Mucosa of descending colon (tissue), 3 donors: ENCODE measurements around the gene RFX2. TPM values are rescaled to one million over a fixed set of nuclear protein-coding genes. Genes with fewer than 3 reads are reported as not detected.
A peak's percentile ranks its signal among the peaks of the same experiment; 100 is the strongest.
"Not testable (repeated sequence)": the region's sequence is repeated elsewhere in the genome, so short reads cannot be mapped to it uniquely, and the experiment has no call there.

ENCODE experiments used
- ATAC-seq: fragments of 200-7000 bp; cut with Tn5 transposase; one replicate; pipeline ENCODE4 v1.9.1; 2020; ENCODE audit warnings: mild to moderate bottlenecking, moderate library complexity
- DNase-seq, 3 donors: peaks; one replicate each; pipeline ENCODE4 v3.0.0-alpha.2; 2020
- H3K36me3 ChIP-seq: fragments of 200-600 bp; one replicate; pipeline ENCODE4 v1.8.0; 2021; ENCODE audit warnings: low read depth, mild to moderate bottlenecking
- H3K4me1 ChIP-seq: fragments of 200-600 bp; one replicate; pipeline ENCODE4 v1.8.0; 2021; ENCODE audit warnings: low read depth, mild to moderate bottlenecking
- H3K4me3 ChIP-seq: fragments of 200-600 bp; one replicate; pipeline ENCODE4 v1.8.0; 2021; ENCODE audit warnings: mild to moderate bottlenecking
- H3K9me3 ChIP-seq: fragments of 200-600 bp; one replicate; pipeline ENCODE4 v1.8.0; 2021; ENCODE audit warnings: mild to moderate bottlenecking
- CTCF ChIP-seq: fragments of 200-600 bp; IDR thresholded peaks from one replicate; pipeline ENCODE4 v1.8.0; 2022; ENCODE audit warnings: antibody characterized with exemption, mild to moderate bottlenecking
- intact Hi-C, 2 donors: fragments of 100-400 bp; cut with DNase I in 1 of 2; cut with micrococcal nuclease in 1 of 2; formaldehyde crosslinking; loops; one replicate each; pipeline versions ENCODE4 v1.11.0 to v1.11.1; 2022; cut with DNase I, micrococcal nuclease
- total RNA-seq, 3 donors: library from RNA; stranded (reverse); fragmentation: NEBNext Ultra II Directional in 2 of 3; extraction: Animal tissue kit (Norgen Biotek cat#: 25700) in 2 of 3; gene quantifications; one replicate each; pipeline versions ENCODE4 v1.2.1 to v1.2.4, GENCODE V29; 2021 to 2023
- donor health status: DM: no; HTN: no; CAD: no; lungs with moderate emphysema.
- donor health status: DM: no; HTN: no; CAD: no.
- donor health status: DM: no; HTN: yes; CAD: no.

RFX2 gene
- total RNA-seq, 3 donors from 2014 or later: 5.6 to 14.6 (median 7.2) TPM

GRCh38 chr19:6076291-6076665 is 34.0 kb downstream of the RFX2 start:
- Histone ChIP-seq H3K4me1 (no peaks in the 10 kb centered on the region), H3K36me3 (no peaks in the 10 kb centered on the region), H3K4me3 (no peak overlapping the region), H3K9me3 (no peaks in the 10 kb centered on the region)
- intact Hi-C loops: no loop called here
- DNase-seq (no peak), ATAC-seq (no peak)
- TF ChIP-seq CTCF: no peak

GRCh38 chr19:6074709-6075403 is 35.4 kb downstream of the RFX2 start:
- Histone ChIP-seq H3K4me3 (no peak overlapping the region), H3K9me3 (no peaks in the 10 kb centered on the region), H3K36me3 (no peaks in the 10 kb centered on the region), H3K4me1 (no peaks in the 10 kb centered on the region)
- intact Hi-C loops: no loop called here
- DNase-seq (no peak), ATAC-seq (peak; percentile 6)
- no peak for TF ChIP-seq CTCF

GRCh38 chr19:6073858-6074708 is 36.2 kb downstream of the RFX2 start:
- Histone ChIP-seq H3K4me3 (no peak overlapping the region), H3K4me1 (no peaks in the 10 kb centered on the region), H3K36me3 (no peaks in the 10 kb centered on the region), H3K9me3 (no peaks in the 10 kb centered on the region)
- intact Hi-C loops: no loop called here
- ATAC-seq (peak; percentile 38), DNase-seq (no peak)
- TF ChIP-seq CTCF: no peak

GRCh38 chr19:6073233-6073632 is 37.1 kb downstream of the RFX2 start:
- intact Hi-C loops, DNase-seq, H3K4me1 ChIP-seq, ATAC-seq, H3K9me3 ChIP-seq, H3K4me3 ChIP-seq, H3K36me3 ChIP-seq: not testable (repeated sequence)

- peaks cover under 1% of the 10 kb centered on the region for H3K4me1 ChIP-seq
- no peak for ATAC-seq
- no peak for TF ChIP-seq CTCF
- intact Hi-C loops: no loop called here
- no peak for DNase-seq
- no peaks in the 10 kb centered on the region for H3K9me3 ChIP-seq
- no peaks in the 10 kb centered on the region for H3K36me3 ChIP-seq
- no peak overlapping the region for H3K4me3 ChIP-seq
Observed at GRCh38 chr19:6071875-6072274, 38.4 kb downstream of the RFX2 start.
